G401 (cell line): ENCODE measurements around the gene RAB5B. TPM values are rescaled to one million over a fixed set of nuclear protein-coding genes. Genes with fewer than 3 reads are reported as not detected.

Experiments used
- DNase-seq: peaks from one replicate; pipeline ENCODE4 v3.0.0-alpha.2; 2015; ENCODE audit warnings: low spot score
- in situ Hi-C: cut with HindIII; loops from 2 replicates; pipeline ENCODE4 v1.10.0; 2016; ENCODE audit warnings: low sequenced_read_pairs, mixed read lengths
- total RNA-seq: library from RNA; depleted of rRNA; stranded (reverse); fragments of >200 nt; shearing (Covaris generic); gene quantifications from 2 replicates; pipeline ENCODE4 v1.2.3, GENCODE V29; 2014

The RAB5B gene
- total RNA-seq, 1 experiment from 2014 or later, result 22.1 TPM

DNA sequence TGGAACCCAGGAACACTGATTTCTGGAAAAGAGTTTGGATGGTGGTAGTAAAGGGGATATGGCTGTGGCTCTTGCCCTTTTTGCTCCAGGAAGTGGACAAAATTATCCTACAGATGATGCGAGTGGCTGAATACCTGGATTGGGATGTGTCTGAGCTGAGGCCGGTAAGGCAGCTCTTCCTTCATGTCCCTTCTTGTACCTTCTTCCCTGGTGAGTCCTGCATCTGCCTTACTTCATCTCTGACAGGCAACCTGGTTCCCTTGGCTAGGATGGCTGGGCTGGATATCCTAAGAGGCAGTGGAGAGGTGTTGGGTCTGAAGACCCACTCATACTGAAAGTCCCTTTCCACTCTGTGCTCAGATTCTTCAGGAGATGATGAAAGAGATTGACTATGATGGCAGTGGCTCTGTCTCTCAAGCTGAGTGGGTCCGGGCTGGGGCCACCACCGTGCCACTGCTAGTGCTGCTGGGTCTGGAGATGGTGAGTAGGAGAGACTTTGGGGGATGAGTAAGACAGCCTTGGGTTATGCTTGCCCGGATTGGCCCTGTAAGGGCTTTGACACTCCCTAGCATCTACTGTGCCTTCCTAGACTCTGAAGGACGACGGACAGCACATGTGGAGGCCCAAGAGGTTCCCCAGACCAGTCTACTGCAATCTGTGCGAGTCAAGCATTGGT, 34.9 kb upstream of the RAB5B start:
- in situ Hi-C loops, result no loop called here
- no peak for DNase-seq

DNA sequence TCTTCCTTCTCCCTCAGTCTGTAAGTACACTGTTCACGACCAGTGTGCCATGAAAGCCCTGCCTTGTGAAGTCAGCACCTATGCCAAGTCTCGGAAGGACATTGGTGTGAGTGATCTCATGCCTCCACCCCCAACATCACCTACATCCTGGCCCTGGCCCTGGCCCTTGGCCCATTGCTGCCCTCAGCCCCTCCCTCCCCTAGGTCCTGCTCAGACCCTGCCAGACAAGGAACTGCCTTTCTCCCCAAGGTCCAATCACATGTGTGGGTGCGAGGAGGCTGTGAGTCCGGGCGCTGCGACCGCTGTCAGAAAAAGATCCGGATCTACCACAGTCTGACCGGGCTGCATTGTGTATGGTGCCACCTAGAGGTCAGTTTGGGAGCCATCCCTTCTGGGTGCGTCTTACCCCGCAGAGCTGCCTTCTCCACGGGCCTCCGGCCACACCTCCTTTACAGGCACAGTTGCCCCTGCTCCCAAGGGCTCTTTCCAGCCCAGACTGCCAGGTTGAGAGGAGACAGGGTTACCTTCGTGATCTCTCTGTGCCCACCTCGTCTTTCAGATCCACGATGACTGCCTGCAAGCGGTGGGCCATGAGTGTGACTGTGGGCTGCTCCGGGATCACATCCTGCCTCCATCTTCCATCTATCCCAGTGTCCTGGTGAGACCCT, 33.7 kb upstream of the RAB5B start:
- in situ Hi-C loops, result no loop called here
- peak; percentile 89 for DNase-seq

DNA sequence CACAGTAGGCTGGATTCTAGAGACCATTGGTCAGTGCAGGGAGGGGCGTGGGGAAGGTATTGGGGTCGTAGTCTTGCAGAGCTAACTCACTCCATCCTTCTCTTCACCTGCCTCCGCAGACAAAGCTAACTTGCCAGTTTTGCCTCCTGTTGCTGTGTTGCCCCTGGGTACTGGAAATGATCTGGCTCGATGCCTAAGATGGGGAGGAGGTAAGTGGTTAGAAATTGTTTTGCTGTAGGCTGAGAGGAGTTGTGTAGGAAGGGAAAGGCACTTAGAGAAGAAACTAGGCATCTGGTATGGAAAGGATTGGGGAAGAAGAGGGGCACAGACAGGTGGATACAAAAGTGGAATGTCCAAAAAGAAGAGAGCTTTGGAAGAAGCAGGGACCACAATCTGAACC, 31.8 kb upstream of the RAB5B start:
- DNase-seq, result no peak
- in situ Hi-C loops, result no loop called here

DNA sequence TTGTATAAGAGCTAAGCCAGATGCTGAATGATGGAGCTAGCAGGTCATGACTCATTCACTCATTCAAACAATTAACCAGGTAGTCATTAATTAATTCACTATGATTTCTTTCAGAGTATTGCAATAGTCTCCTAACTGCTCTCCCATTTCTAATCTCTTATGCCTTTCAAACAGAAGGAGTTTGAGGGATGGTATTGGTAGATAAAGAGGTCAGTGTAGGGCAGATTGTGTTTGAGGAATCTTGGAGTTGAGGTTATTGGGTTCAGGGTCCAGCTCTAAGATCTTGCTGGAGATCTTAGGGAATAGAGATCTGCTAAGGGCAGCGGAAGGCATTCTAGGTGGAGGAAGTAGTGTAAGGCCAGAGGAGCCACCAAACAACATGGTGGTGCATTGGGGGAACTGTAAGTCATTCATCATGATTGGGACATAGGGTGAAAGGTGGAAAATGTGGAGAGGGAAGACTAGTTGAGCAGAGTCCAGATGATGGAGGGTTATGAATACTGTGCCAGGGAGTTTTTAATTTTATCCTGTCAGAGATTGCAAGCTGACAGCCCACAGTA, 31.2 kb upstream of the RAB5B start:
- no peak for DNase-seq
- in situ Hi-C loops, result no loop called here

DNA sequence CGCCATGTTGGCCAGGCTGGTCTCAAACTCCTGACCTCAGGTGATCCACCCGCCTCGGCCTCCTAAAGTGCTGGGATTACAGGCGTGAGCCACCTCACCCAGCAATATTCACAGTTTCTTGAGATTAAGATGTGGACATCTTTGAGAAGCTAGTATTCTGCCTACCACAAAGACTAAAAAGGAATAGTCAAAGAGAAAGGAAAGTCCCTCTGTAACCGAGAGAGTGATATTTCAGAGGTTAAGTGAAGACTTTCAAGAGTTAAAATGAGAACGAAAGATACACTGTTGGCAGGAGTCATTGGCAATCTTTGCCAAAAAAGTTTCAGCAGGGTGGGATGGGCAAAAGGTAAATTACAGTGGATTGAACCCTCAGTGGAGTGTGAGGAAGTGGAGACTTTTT, 27.3 kb upstream of the RAB5B start:
- no peak for DNase-seq
- in situ Hi-C loops, result no loop called here

DNA sequence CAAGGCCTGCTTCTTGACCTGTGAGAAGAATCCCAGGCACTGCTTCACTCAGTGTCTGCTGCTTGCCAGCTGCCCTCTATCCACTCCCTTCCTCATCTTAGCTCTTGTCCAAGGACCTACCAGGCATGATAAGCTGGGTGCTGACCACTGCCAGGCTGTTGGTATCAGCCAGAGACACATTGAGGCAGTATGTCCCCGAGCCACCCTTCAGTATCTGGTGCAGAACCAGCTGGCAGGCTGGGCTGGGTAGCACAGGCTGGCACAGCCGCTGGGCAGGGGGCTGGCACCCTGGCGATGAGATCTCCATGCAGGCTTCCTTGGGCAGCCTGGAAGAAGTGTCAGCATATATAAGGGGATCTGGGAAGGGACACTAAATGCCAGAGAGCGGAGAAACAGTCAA, 18.5 kb upstream of the RAB5B start:
- no peak for DNase-seq
- in situ Hi-C loops, result no loop called here

DNA sequence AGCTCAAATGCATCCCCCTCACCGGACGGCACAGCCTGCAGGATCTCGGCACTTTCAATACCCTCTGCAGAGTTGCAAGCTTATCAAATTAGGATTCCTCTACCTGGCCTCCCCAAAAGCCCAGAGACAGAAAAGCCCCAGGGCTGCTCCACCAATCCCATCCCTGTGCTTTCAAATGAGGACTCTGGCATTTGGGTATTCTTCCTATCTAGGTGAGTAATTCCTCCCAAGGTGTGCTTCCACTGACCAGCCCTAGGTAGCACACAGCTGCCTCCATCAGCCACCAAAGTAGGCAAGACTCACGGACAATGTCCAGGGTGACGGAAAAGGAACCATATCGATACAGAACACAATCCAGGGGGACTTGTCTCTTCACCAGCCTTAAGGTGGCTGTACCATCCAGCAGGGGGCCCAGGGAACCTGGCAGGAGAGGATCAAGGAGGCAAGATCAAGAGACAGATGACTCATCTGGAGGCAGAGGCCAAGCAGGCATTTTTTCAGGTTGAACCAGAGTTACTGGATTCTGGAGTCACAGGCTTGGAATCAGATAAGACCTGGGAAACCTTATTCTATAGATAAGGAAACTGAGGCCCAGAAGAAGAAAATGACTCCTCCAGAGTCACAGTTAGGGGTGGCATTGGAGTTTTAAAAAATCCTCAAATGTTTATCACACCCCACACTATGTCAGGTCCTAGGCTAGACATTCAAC, 17.9 kb upstream of the RAB5B start:
- no peak for DNase-seq
- in situ Hi-C loops, result no loop called here

DNA sequence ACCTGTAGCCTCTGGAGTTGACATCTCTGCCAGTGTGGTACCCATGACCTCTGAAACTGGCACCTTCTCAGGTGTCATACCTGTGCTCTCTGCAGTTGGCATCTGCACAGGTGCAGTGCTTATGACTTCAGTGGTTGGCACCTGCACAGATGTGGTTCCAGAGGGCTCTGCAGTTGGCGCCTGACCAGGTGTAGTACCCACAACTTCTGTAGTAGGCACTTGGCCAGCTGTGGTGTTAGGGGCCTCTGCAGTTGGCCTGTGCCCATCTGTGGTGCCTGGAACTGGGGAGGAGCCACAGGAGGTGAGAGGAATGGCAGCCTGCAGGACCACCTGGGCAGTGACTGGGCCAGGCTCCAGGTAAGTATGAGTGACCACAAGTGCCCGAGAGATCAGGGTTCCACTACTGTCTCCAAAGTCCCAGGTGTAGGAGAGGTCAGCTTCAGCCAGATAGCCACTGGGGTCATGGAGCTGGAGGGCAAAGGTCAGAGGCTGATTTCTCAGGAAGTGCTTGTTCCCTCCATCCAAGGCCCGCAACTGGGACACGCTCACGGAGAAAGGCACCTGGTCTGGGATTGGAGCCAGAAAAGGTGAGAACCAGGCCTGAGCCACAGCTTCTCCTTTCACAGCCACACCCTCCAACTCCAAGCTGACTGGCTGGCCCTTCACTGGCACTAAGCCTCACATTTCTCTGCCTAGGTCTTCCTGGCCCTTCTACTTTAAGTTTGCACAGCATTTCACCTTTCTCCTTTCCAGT, 16.6 kb upstream of the RAB5B start:
- in situ Hi-C loops, result no loop called here
- DNase-seq, result no peak

DNA sequence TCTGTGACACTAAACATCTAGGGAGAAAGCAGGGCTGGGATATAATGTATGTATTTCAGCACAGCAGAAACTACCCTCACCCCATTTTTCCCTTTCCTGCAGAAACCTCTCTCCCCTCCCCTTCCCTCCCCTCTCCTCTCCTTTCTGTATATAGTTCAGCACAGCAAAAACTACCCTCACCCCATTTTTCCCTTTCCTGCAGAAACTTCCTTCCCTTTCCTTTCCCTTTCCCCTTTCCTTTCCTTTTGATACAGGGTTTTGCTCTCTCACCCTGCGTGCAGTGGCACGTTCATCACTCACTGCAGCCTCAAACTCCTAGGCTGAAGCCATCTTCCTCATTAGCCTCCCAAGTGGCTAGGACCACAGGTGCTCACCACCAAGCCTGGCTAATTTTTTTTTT, 10.1 kb upstream of the RAB5B start:
- in situ Hi-C loops, result no loop called here
- no peak for DNase-seq

DNA sequence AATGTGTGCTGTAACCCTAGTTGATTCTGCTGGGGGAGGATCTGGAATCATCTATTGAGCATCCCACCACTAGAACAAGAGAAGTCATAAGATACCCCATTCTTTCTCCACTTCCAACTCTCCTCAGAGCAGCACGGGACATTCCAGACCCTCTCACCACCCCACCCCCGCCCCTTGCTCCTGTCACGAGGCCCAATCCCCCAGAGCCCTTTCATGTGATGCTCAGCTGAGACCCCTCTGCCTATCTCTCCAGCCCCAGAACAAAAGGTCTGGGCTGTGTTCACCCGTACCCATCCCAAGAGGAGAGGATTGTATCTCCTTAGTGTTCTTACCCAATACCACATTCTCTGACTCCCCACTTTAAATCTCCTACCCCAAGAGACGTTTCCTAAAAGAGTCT, 8.6 kb upstream of the RAB5B start:
- in situ Hi-C loops, result no loop called here
- DNase-seq, result no peak

DNA sequence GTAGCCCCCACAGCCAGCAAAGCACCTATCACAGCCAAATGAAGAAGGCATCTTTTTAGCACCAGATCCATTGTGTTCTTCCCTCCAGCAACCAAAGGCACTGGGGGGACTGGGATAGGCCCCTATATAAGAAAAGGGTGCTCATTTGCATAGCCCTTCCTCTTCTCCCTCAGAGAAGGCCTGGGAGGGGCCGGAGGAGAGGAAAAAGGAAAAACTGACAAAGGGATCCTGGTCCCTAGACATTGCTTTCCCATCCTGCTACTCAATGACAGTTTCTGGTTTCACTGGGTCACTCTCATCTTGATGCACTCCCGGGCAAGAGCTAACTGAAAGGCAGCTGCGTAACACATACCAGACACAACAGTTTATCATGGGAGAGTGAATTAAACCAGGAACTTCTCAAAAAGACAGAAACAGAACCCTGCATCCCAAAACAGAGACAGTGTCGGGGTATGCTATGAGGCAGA, 7.9 kb upstream of the RAB5B start, which contains the start of gene PMEL:
PMEL (minus strand) TSS at position 102 of the 467 bp plus-strand sequence; CDS start at position 71, 31 bp downstream.
- no peak for DNase-seq
- in situ Hi-C loops, result no loop called here

DNA sequence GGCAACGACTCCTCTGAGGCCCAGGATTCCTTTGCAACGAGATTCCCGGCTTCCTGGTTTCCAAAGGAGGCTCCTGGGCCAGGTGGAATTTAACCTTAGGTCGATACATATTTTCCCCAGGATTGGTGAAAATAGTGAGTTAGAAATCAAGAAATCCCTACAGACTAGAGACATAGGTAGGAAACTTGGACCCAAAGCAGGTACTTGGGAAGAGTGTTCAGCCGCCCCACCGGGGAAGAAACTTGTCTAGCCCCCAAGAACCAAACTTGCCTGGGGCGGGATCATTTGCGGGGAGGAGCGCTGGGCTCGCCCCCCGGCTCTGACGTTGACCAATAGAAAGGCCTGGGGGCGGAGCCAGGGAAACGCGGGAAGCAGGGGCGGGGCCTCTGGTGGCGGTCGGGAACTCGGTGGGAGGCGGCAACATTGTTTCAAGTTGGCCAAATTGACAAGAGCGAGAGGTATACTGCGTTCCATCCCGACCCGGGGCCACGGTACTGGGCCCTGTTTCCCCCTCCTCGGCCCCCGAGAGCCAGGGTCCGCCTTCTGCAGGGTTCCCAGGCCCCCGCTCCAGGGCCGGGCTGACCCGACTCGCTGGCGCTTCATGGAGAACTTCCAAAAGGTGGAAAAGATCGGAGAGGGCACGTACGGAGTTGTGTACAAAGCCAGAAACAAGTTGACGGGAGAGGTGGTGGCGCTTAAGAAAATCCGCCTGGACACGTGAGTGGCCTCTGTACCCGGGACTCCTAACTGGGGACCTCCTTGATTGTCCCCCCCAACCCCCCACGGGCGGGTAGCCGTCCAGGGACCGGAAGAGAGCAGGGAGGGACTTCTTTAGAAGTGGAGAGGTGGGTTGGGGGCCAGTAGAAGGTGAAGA, 7.2 kb upstream of the RAB5B start, which contains the start of gene CDK2:
CDK2 (plus strand) TSS at position 423 of the 874 bp plus-strand sequence; CDS start at position 602, 179 bp downstream.
- in situ Hi-C loops, result no loop called here
- peak; percentile 85 for DNase-seq

DNA sequence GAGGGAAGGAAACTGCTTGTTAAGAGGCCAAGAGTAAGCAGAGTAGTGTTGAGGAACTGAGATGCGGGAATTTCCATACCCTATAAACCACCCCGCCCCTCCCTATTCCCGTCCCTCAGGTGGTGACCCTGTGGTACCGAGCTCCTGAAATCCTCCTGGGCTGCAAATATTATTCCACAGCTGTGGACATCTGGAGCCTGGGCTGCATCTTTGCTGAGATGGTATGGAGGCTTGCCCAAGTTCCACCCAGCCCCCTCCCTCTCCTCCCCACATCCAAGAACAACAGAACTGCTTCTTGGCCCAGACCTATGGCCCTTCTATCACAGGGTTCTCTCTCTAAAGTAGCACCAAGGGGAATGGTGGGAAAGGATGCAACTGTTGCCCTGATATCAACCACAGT, 4.5 kb upstream of the RAB5B start:
- in situ Hi-C loops, result no loop called here
- DNase-seq, result no peak

DNA sequence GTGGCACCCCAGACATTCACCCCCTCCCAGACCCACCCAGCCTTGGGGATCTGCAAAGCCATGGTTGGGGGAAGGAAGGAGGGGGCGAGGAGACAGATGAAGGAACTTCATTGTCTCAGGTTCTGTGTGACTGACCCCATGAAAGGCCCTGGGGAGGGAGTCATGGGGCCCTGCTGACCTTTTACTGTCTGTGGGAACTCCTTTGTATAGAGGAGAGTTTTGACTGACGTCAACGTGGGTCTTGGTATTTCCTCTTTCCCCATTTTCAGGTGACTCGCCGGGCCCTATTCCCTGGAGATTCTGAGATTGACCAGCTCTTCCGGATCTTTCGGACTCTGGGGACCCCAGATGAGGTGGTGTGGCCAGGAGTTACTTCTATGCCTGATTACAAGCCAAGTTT, 3.1 kb upstream of the RAB5B start:
- in situ Hi-C loops, result no loop called here
- DNase-seq, result no peak

DNA sequence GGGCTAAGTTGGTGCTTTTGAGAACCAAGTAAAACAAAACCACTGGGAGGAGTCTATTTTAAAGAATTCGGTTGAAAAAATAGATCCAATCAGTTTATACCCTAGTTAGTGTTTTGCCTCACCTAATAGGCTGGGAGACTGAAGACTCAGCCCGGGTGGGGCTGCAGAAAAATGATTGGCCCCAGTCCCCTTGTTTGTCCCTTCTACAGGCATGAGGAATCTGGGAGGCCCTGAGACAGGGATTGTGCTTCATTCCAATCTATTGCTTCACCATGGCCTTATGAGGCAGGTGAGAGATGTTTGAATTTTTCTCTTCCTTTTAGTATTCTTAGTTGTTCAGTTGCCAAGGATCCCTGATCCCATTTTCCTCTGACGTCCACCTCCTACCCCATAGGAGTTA, 1.8 kb upstream of the RAB5B start:
- in situ Hi-C loops, result no loop called here
- DNase-seq, result peak; percentile 37

DNA sequence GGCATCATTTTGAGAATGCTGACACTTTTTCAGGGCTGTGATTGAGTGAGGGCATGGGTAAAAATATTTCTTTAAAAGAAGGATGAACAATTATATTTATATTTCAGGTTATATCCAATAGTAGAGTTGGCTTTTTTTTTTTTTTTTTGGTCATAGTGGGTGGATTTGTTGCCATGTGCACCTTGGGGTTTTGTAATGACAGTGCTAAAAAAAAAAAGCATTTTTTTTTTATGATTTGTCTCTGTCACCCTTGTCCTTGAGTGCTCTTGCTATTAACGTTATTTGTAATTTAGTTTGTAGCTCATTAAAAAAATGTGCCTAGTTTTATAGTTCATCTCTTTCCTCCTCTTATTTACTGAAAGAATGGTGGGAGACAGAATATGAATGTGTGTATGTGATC, 1.4 kb upstream of the RAB5B start:
- no peak for DNase-seq
- in situ Hi-C loops, result no loop called here

DNA sequence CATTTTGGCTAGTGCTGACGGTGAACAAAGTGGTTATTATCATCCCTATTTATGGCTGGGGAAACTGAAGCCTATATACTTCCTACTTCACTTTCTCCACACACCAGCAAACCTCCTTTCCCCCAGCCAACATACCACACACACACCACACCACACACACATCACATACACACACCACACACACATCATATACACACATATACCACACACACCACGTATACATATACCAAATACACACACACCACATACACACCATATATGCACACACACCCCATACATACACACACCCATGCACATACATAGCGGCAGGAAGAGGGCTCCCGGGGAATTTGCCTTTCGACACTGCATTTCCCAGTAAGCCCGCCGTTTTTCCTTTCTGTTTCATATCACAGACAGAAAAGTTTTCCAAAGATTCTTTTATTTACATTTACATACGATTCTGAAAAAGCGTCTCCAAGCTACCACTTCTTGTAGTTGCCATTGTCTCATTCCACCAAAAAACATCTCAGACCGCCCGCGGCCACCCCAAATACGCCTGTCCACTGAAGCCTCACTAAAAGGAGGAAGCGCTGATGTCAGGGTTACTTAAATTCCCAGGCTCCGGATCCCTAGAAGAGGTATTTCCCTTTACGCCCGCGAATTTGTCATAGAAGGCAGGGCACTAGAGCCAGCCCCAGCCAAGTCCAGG, 823 bp upstream of the RAB5B start:
- in situ Hi-C loops, result no loop called here

DNA sequence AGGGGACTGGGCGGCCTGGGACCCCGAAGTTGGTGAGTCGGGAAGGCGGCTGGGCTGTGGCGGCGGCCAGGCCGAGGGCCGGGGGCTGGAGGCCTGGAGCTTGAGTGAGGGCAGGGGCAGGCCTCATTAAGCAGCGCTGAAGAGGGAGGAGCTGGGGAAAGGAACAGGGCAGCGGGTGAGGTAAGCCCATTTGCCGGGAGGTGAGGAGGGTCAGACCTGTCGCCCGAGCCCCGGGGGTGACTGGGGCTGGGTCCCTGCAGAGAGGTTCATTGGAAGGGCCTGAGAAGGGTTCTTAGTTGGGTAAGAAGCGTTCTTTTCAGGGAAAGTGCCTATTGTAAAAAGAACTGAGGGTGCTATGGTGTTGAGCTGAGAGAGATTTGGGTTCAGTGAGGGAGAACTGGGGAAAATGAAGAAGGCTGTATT, 441 bp downstream of the RAB5B start:
- in situ Hi-C loops, result no loop called here
- DNase-seq, result peak; percentile 42

More for the DNA sequence above, 823 bp upstream of the RAB5B start:
- DNase-seq, result no peak
